Breast epithelium (tissue), 4 donors: ENCODE measurements around the gene EFCAB8. TPM values are rescaled to one million over a fixed set of nuclear protein-coding genes. Genes with fewer than 3 reads are reported as not detected.

ENCODE experiments used
- DNase-seq, 2 donors: peaks; one replicate each; pipeline ENCODE4 v3.0.0-alpha.2; 2019; ENCODE audit warnings: low spot score in 2 of 2
- H3K27ac ChIP-seq, 2 donors: fragments of 200-600 bp; sonication (generic) in 1 of 2; one replicate each; pipeline ENCODE4 v1.5.1; 2016 to 2019; ENCODE audit warnings: mild to moderate bottlenecking in 1 of 2
- H3K27me3 ChIP-seq, 2 donors: fragments of 200-600 bp; sonication (generic) in 1 of 2; one replicate each; pipeline versions ENCODE4 v1.5.1 to v1.6.0; 2017 to 2019; ENCODE audit warnings: control low read depth in 1 of 2, mild to moderate bottlenecking in 1 of 2
- H3K36me3 ChIP-seq: fragments of 200-600 bp; one replicate; pipeline ENCODE4 v1.5.1; 2019
- H3K4me1 ChIP-seq, 2 donors: fragments of 200-600 bp; sonication (generic); one replicate each; pipeline ENCODE4 v1.5.1; 2016 to 2019; ENCODE audit warnings: control low read depth in 1 of 2
- H3K4me3 ChIP-seq, 3 donors: fragments of 200-600 bp; sonication (generic); 1 replicate in 2 of 3; 2 replicates in 1 of 3; pipeline ENCODE4 v1.5.1; 2016 to 2019; ENCODE audit warnings: mild to moderate bottlenecking in 3 of 3, moderate library complexity in 2 of 3
- H3K9me3 ChIP-seq, 2 donors: fragments of 200-600 bp; sonication (generic) in 1 of 2; one replicate each; pipeline ENCODE4 v1.5.1; 2016 to 2019; ENCODE audit warnings: control low read depth in 1 of 2
- POLR2A ChIP-seq: fragments of 450-650 bp; IDR thresholded peaks from one replicate; pipeline ENCODE4 v1.6.1; 2016; ENCODE audit warnings: antibody characterized with exemption, mild to moderate bottlenecking, moderate library complexity
- POLR2AphosphoS5 ChIP-seq, 3 donors: sonication (generic); formaldehyde crosslinking; IDR thresholded peaks; one replicate each; pipeline ENCODE4 v1.6.1; 2017; ENCODE audit warnings: antibody characterized with exemption in 3 of 3
- intact Hi-C: fragments of 100-400 bp; cut with DNase I; formaldehyde crosslinking; loops from one replicate; pipeline ENCODE4 v1.15.1; 2023; ENCODE audit warnings: low total_unique reads
- total RNA-seq, 3 donors: library from RNA; depleted of rRNA; stranded (reverse); fragments of >200 nt; gene quantifications; one replicate each; pipeline ENCODE4 v1.1.0, GENCODE V29; 2016
- TF ChIP-seq, protein P1 (sequence below), 3 donors: fragments of 450-650 bp; IDR thresholded peaks; one replicate each; pipeline ENCODE4 v1.5.1; 2016 to 2017; ENCODE audit warnings: antibody characterized with exemption in 3 of 3, mild to moderate bottlenecking in 3 of 3, moderate library complexity in 3 of 3

Gene EFCAB8
- total RNA-seq, 3 donors from 2014 or later, result 0.32 TPM; not detected in 2

DNA sequence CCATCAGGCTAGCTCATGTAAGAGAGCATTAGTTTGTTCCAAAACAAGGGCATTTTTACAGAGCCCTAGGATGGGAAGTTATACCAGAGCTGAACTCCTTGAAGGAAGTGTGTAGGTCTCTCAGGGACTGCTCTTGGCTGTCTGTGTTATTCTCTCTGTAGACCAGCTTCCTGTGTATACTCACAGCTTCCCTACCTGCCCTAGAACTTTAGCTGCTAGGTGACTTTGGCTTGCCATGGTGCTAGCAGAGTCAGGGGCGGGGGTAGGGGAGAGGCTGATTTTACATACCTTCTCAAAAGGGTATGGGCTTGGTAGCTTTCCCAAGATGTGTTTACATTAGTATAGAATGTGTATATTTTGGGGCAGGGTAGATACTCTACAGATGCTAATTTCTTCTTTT, 21.6 kb upstream of the EFCAB8 start:
- Histone ChIP-seq H3K36me3 (no peaks in the 10 kb centered on the region), H3K4me3 (no peak overlapping the region), H3K27me3 (no peaks in the 10 kb centered on the region), H3K27ac (no peak overlapping the region), H3K9me3 (no peaks in the 10 kb centered on the region), H3K4me1 (no peaks in the 10 kb centered on the region)
- no peak for TF ChIP-seq POLR2AphosphoS5 (IDR thresholded peaks at IDR 0.05)
- TF ChIP-seq, protein P1, sequence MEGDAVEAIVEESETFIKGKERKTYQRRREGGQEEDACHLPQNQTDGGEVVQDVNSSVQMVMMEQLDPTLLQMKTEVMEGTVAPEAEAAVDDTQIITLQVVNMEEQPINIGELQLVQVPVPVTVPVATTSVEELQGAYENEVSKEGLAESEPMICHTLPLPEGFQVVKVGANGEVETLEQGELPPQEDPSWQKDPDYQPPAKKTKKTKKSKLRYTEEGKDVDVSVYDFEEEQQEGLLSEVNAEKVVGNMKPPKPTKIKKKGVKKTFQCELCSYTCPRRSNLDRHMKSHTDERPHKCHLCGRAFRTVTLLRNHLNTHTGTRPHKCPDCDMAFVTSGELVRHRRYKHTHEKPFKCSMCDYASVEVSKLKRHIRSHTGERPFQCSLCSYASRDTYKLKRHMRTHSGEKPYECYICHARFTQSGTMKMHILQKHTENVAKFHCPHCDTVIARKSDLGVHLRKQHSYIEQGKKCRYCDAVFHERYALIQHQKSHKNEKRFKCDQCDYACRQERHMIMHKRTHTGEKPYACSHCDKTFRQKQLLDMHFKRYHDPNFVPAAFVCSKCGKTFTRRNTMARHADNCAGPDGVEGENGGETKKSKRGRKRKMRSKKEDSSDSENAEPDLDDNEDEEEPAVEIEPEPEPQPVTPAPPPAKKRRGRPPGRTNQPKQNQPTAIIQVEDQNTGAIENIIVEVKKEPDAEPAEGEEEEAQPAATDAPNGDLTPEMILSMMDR (IDR thresholded peaks at IDR 0.05), result no peak
- TF ChIP-seq POLR2A, result no peak
- no peak for DNase-seq
- intact Hi-C loops, result no loop called here

GRCh38 chr20:32839227-32839981, 19.3 kb upstream of the EFCAB8 start:
- no peak for DNase-seq
- no peaks in the 10 kb centered on the region for H3K36me3 ChIP-seq
- no peaks in the 10 kb centered on the region for H3K9me3 ChIP-seq
- no peak overlapping the region for H3K4me3 ChIP-seq
- no peak overlapping the region for H3K27ac ChIP-seq
- H3K4me1 ChIP-seq, result no peaks in the 10 kb centered on the region
- no peak for TF ChIP-seq POLR2A
- no peak for TF ChIP-seq POLR2AphosphoS5 (IDR thresholded peaks at IDR 0.05)
- TF ChIP-seq, protein P1 (IDR thresholded peaks at IDR 0.05), result no peak
- intact Hi-C loops, result no loop called here
- no peaks in the 10 kb centered on the region for H3K27me3 ChIP-seq

GRCh38 chr20:32839982-32840285, 18.8 kb upstream of the EFCAB8 start:
- H3K27me3 ChIP-seq, result no peaks in the 10 kb centered on the region
- H3K4me3 ChIP-seq, result no peak overlapping the region
- intact Hi-C loops, result no loop called here
- no peaks in the 10 kb centered on the region for H3K36me3 ChIP-seq
- no peaks in the 10 kb centered on the region for H3K9me3 ChIP-seq
- no peak overlapping the region for H3K27ac ChIP-seq
- no peak for DNase-seq
- H3K4me1 ChIP-seq, result no peaks in the 10 kb centered on the region
- TF ChIP-seq, protein P1 (IDR thresholded peaks at IDR 0.05), result no peak
- TF ChIP-seq POLR2AphosphoS5 (IDR thresholded peaks at IDR 0.05), result no peak
- TF ChIP-seq POLR2A, result no peak

- Histone ChIP-seq H3K4me3 (no peak overlapping the region), H3K27ac (no peak overlapping the region), H3K27me3 (no peaks in the 10 kb centered on the region), H3K4me1 (no peaks in the 10 kb centered on the region), H3K9me3 (no peaks in the 10 kb centered on the region), H3K36me3 (no peaks in the 10 kb centered on the region)
- no peak for DNase-seq
- TF ChIP-seq, protein P1 (IDR thresholded peaks at IDR 0.05), result no peak
- TF ChIP-seq POLR2AphosphoS5 (IDR thresholded peaks at IDR 0.05) (no peak), POLR2A (no peak)
- intact Hi-C loops, result no loop called here
Observed at GRCh38 chr20:32841174-32841573, 17.5 kb upstream of the EFCAB8 start.

DNA sequence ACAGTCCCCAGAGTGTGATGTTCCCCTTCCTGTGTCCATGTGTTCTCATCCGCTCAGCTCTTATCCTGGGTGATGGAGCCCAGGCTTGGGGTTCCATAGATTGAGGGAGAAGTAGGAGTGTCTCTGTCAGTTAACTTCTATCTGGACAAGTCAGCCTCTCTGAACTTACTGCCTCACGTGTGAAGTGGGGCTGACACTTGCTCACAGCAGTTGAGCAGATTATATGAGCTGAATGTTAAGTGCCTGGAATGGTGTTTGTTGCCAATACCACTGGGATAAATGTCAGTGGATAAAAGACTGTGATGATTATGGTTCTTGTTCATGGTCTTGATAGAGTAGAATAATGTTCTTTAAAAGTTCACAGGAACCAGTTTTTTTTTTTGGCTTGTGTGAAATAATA, 17.1 kb upstream of the EFCAB8 start:
- TF ChIP-seq, protein P1 (IDR thresholded peaks at IDR 0.05), result no peak
- TF ChIP-seq POLR2AphosphoS5 (IDR thresholded peaks at IDR 0.05), result no peak
- TF ChIP-seq POLR2A, result no peak
- H3K4me3 ChIP-seq, result no peak overlapping the region
- H3K27ac ChIP-seq, result no peak overlapping the region
- H3K36me3 ChIP-seq, result peaks cover under 1% of the 10 kb centered on the region
- H3K27me3 ChIP-seq, result no peaks in the 10 kb centered on the region
- no peak for DNase-seq
- H3K4me1 ChIP-seq, result no peaks in the 10 kb centered on the region
- intact Hi-C loops, result no loop called here
- H3K9me3 ChIP-seq, result no peaks in the 10 kb centered on the region
